Heart left ventricle (tissue), 16 donors: Measurements from ENCODE around the gene CADPS2. TPM values are rescaled to one million over a fixed set of nuclear protein-coding genes. Genes with fewer than 3 reads are reported as not detected.

Experiments used
- ATAC-seq, 4 donors: fragments of 200-7000 bp; cut with Tn5 transposase; one replicate each; pipeline ENCODE4 v1.9.1; 2020 to 2022; ENCODE audit warnings: moderate library complexity in 4 of 4, mild to moderate bottlenecking in 3 of 4, moderate number of reproducible peaks in 1 of 4
- DNase-seq, 5 donors: peaks; one replicate each; pipeline ENCODE4 v3.0.0-alpha.2; 2020
- H3K27ac ChIP-seq, 12 donors: fragments of 200-600 bp; sonication (generic) in 4 of 12; one replicate each; pipeline versions ENCODE4 v1.5.0 to v1.8.0; 2016 to 2022; ENCODE audit warnings: mild to moderate bottlenecking in 2 of 12
- H3K27me3 ChIP-seq, 9 donors: fragments of 200-600 bp; sonication (generic) in 2 of 9; one replicate each; pipeline versions ENCODE4 v1.5.1 to v1.8.0; 2016 to 2022; ENCODE audit warnings: mild to moderate bottlenecking in 3 of 9
- H3K36me3 ChIP-seq, 9 donors: fragments of 200-600 bp; sonication (generic) in 2 of 9; one replicate each; pipeline versions ENCODE4 v1.5.0 to v1.8.0; 2018 to 2022; ENCODE audit warnings: mild to moderate bottlenecking in 2 of 9
- H3K4me1 ChIP-seq, 12 donors: fragments of 200-600 bp; sonication (generic) in 4 of 12; one replicate each; pipeline versions ENCODE4 v1.5.0 to v1.8.0; 2016 to 2022; ENCODE audit warnings: mild to moderate bottlenecking in 3 of 12
- H3K4me3 ChIP-seq, 12 donors: fragments of 200-600 bp; sonication (generic) in 4 of 12; one replicate each; pipeline versions ENCODE4 v1.5.0 to v1.8.0; 2017 to 2022; ENCODE audit warnings: mild to moderate bottlenecking in 9 of 12, moderate library complexity in 4 of 12
- H3K9me3 ChIP-seq, 12 donors: fragments of 200-600 bp; sonication (generic) in 4 of 12; one replicate each; pipeline versions ENCODE4 v1.5.0 to v1.8.0; 2016 to 2022; ENCODE audit warnings: mild to moderate bottlenecking in 1 of 12
- CTCF ChIP-seq, 12 donors: fragments of 200-600 bp; sonication (generic) in 4 of 12; IDR thresholded peaks; one replicate each; pipeline versions ENCODE4 v1.5.0 to v1.8.0; 2018 to 2022; ENCODE audit warnings: antibody characterized with exemption in 12 of 12, mild to moderate bottlenecking in 5 of 12
- POLR2A ChIP-seq, 2 donors: fragments of 450-650 bp; IDR thresholded peaks; one replicate each; pipeline ENCODE4 v1.6.1; 2017; ENCODE audit warnings: antibody characterized with exemption in 2 of 2, mild to moderate bottlenecking in 2 of 2, moderate library complexity in 2 of 2
- WGBS, 4 donors: extraction: QIAGEN DNeasy Blood & Tissue Kit in 2 of 4; methylation state at CpG; one replicate each; pipeline versions ENCODE4 v1.1.5 to v1.1.7; 2013 to 2018; 5-methylcytosine and 5-hydroxymethylcytosine counted together
- intact Hi-C, 10 donors: fragments of 100-400 bp; cut with DNase I; formaldehyde crosslinking; loops; one replicate each; pipeline versions ENCODE4 v1.11.1 to v1.14.2; 2022
- polyA plus RNA-seq, 2 donors: library from polyadenylated mRNA; stranded (reverse); fragments of 200-250 nt; gene quantifications; one replicate each; pipeline ENCODE4 v1.2.3, GENCODE V29; 2013
- total RNA-seq, 9 donors: library from RNA; depleted of rRNA in 2 of 9; stranded (reverse); fragments of >200 nt in 2 of 9; fragmentation: NEBNext Ultra II Directional in 3 of 9; extraction: Animal tissue kit (Norgen Biotek cat#: 25700) in 3 of 9; gene quantifications; one replicate each; pipeline versions ENCODE4 v1.1.0 to v1.2.4, GENCODE V29; 2016 to 2023
- donor health status: ischemic (EF 13 %, LVEDD 7.1; RV severe dilation, severe dysfunction).
- donor health status: healthy with polysubstance abuse.
- donor health status: DM: no; HTN: yes; CAD: no.
- donor health status: DM: no; HTN: no; CAD: no.
- donor health status: ischemic (EF 25% LVEDD 6.9; RV normal size, moderate dysfunction).
- donor health status: ischemic (EF 25% LVEDD 5.7; RV mildly dilated, moderate dysfunction).
- donor health status: healthy.
- donor health status: DM: yes; HTN: yes; CAD: no.
- donor health status: ischemic (EF 35%, LVEDD 5.7; RV mildly dilated, moderate dysfunction).
- donor health status: nonischemic (EF 11% LVEDD 7.7; RV severe dilation, severe dysfunction).
- donor health status: DM: yes; HTN: yes; CAD: no.
- donor health status: PGD.
- donor health status: ischemic (EF 29% LVEDD 5.4; RV normal size, mild dysfunction).
- donor health status: nonischemic (EF 23%, LVEDD 6.1; RV moderate dilation, normal function).

CADPS2 gene
- total and polyA plus RNA-seq, 11 donors = 6.5 to 29.0 (median 10.3) TPM

DNA sequence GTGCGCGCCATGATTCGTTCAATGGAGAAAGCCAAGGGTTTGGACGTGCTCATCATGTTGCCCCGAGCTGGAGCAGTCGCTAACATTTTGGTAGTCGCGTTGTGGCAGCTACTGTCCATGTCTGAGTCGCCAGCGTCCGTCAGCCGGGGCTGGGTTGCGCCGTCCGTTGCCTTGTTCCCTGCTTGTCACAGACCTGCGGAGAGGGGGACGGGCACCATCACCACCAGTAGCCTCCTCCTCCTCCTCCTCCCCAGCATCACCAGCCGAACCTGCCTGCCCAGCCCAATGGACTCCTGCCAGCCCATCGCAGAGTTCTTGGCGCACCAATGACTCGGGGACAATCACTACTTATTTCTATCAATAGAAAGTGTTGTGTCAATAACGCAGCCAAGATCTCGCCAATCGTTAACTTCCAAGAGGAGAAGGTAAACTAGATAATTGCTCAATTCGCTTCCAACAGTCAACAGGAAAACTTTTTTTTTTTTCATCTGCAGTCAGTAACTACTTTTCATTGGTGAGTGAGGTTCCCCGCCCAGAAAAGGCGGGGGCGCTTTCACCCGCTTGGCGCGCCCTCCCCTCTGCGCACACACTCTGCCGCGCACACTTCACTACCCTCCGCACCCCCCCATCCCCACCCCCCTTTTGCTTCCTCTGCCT, 581.8 kb downstream of the CADPS2 start, which contains the start of gene FEZF1:
Gene FEZF1, minus strand, starts transcription at position 432 of the 657 bp plus-strand sequence. Its CDS starts 313 bp downstream, at position 119.
- no peak for ATAC-seq
- no peak for TF ChIP-seq CTCF (IDR thresholded peaks at IDR 0.05)
- TF ChIP-seq POLR2A (IDR thresholded peaks at IDR 0.05) = no peak
- intact Hi-C loops = no loop called here
- Histone ChIP-seq H3K9me3 (no peaks in the 10 kb centered on the region), H3K27me3 (peaks cover 78 to 100% (median 99%) of the 10 kb centered on the region in 9 donors), H3K27ac (no peak within 1 kb of the TSS), H3K4me1 (peaks cover 3 to 50% (median 21%) of the 10 kb centered on the region in 12 donors), H3K4me3 (peak within 1 kb of the TSS; percentile 5 to 37 (median 27)), H3K36me3 (no peaks in the 10 kb centered on the region)
- no peak for DNase-seq
- WGBS, 4 donors = 3 to 6% (median 3%) methylated on average over 21 to 35 of the region's 35 CpGs

- Histone ChIP-seq H3K36me3 (no peaks in the 10 kb centered on the region), H3K4me3 (peak overlapping the region in 1 of 12 donors; percentile 3), H3K4me1 (peaks cover 3 to 52% (median 21%) of the 10 kb centered on the region in 12 donors), H3K27ac (no peak overlapping the region), H3K9me3 (no peaks in the 10 kb centered on the region), H3K27me3 (peaks cover 71 to 100% (median 97%) of the 10 kb centered on the region in 9 donors)
- intact Hi-C loops = no loop called here
- ATAC-seq (no peak), DNase-seq (no peak)
- WGBS, 4 donors = 2 to 5% (median 4%) methylated on average over 35 to 48 of the region's 48 CpGs
- TF ChIP-seq POLR2A (IDR thresholded peaks at IDR 0.05) (no peak), CTCF (IDR thresholded peaks at IDR 0.05) (no peak)
These were observed 582.5 kb downstream of the CADPS2 start for GRCh38 chr7:122303531-122304318.

DNA sequence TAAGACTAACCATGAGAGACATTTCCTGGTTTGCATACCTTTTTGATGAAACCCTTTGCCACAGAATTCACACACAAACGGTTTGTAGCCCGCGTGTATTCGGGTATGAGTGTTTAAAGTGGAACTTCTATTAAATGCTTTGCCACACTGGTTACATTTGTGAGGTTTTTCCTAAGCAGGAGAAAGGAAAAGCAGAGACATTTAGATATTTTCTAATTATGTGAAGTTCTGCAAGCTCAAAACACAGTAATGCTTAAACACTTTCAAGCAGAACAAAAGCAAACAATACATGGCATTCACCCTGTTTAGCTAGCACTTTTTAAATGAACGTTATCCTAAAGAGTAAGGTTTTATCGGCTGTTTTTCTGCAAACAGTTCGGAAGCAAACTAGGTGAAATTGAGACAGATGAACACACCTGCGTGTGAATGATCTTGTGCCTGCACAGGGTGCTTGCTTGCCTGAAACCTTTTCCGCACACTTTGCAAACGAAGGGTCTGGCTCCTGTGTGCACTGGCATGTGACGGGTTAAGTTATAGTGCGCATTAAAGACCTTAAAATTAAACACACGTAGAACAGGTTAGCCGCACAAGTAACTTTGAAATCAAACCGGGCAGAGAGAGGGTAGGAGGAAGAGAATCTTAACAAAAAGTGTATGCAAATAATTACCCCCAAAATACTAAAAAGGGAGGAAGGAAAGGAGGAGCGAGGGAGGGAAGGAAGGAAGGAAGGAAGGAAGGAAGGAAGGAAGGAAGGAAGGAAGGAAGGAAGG, 583.3 kb downstream of the CADPS2 start:
- Histone ChIP-seq H3K4me3 (no peak overlapping the region), H3K27ac (no peak overlapping the region), H3K4me1 (peaks cover 3 to 52% (median 21%) of the 10 kb centered on the region in 12 donors), H3K36me3 (no peaks in the 10 kb centered on the region), H3K9me3 (no peaks in the 10 kb centered on the region), H3K27me3 (peaks cover 68 to 100% (median 97%) of the 10 kb centered on the region in 9 donors)
- no peak for ATAC-seq
- intact Hi-C loops = no loop called here
- no peak for DNase-seq
- 8 to 10% (median 9%) methylated on average over 16 of the region's 16 CpGs for WGBS, 4 donors
- TF ChIP-seq CTCF (IDR thresholded peaks at IDR 0.05) (no peak), POLR2A (IDR thresholded peaks at IDR 0.05) (no peak)
